ACC112 (cell line): ENCODE data around the gene DENND1A.
"Not testable (repeated sequence)": the region's sequence is repeated elsewhere in the genome, so short reads cannot be mapped to it uniquely, and the experiment has no call there.

Experiments
- H2AFZ ChIP-seq: fragments of 200-600 bp; sonication (generic); one replicate; pipeline ENCODE4 v1.6.0; 2017; ENCODE audit warnings: antibody characterized with exemption, low read length; ENCODE audit not compliant: unreplicated experiment
- H3K27ac ChIP-seq: fragments of 200-600 bp; sonication (generic); 2 replicates; pipeline ENCODE4 v1.5.1; 2014; ENCODE audit warnings: low read depth, mild to moderate bottlenecking, antibody characterized with exemption, low read length, moderate library complexity
- H3K27me3 ChIP-seq: fragments of 200-600 bp; sonication (generic); 2 replicates; pipeline ENCODE4 v1.6.1; 2014; ENCODE audit warnings: mild to moderate bottlenecking, antibody characterized with exemption, low read length, moderate library complexity, mixed read lengths; ENCODE audit not compliant: insufficient read depth
- H3K36me3 ChIP-seq: fragments of 200-600 bp; sonication (generic); 2 replicates; pipeline ENCODE4 v1.6.1; 2016; ENCODE audit warnings: mild to moderate bottlenecking, antibody characterized with exemption, low read length, moderate library complexity, mixed read lengths; ENCODE audit not compliant: insufficient read depth
- H3K4me1 ChIP-seq: fragments of 200-600 bp; sonication (generic); one replicate; pipeline ENCODE4 v1.6.1; 2016; ENCODE audit warnings: low read length, mixed read lengths; ENCODE audit not compliant: insufficient read depth, unreplicated experiment, control insufficient read depth
- H3K4me3 ChIP-seq: fragments of 200-600 bp; sonication (generic); 2 replicates; pipeline ENCODE4 v1.5.1; 2014; ENCODE audit warnings: mild to moderate bottlenecking, low read depth, low read length
- H3K79me2 ChIP-seq: fragments of 200-600 bp; sonication (generic); one replicate; pipeline ENCODE4 v1.6.0; 2016; ENCODE audit warnings: low read length; ENCODE audit not compliant: control insufficient read depth, unreplicated experiment, insufficient read depth

The DENND1A gene

GRCh38 chr9:123431581-123431980, 498.3 kb downstream of the DENND1A start:
- Histone ChIP-seq H3K27me3 (no peaks in the 10 kb centered on the region), H3K4me1 (no peaks in the 10 kb centered on the region), H3K4me3 (no peak overlapping the region), H3K27ac (no peak overlapping the region), H3K36me3 (no peaks in the 10 kb centered on the region; the same call in 1 of the 2 replicates), H3K79me2 (no peaks in the 10 kb centered on the region), H2AFZ (no peak overlapping the region)

GRCh38 chr9:123428450-123428849, 501.5 kb downstream of the DENND1A start:
- H3K79me2 ChIP-seq, H3K4me3 ChIP-seq, H2AFZ ChIP-seq, H3K36me3 ChIP-seq, H3K4me1 ChIP-seq, H3K27me3 ChIP-seq, H3K27ac ChIP-seq: not testable (repeated sequence)

GRCh38 chr9:123426406-123426805, 503.5 kb downstream of the DENND1A start:
- H3K79me2 ChIP-seq = no peaks in the 10 kb centered on the region
- no peaks in the 10 kb centered on the region; the same call in 1 of the 2 replicates for H3K36me3 ChIP-seq
- no peak overlapping the region for H2AFZ ChIP-seq
- no peaks in the 10 kb centered on the region for H3K4me1 ChIP-seq
- H3K27me3 ChIP-seq = no peaks in the 10 kb centered on the region
- H3K4me3 ChIP-seq = no peak overlapping the region
- H3K27ac ChIP-seq = no peak overlapping the region

GRCh38 chr9:123425836-123426365, 504.0 kb downstream of the DENND1A start:
- H3K4me1 ChIP-seq = no peaks in the 10 kb centered on the region
- no peak overlapping the region for H3K4me3 ChIP-seq
- no peaks in the 10 kb centered on the region; the same call in 1 of the 2 replicates for H3K36me3 ChIP-seq
- H3K79me2 ChIP-seq = no peaks in the 10 kb centered on the region
- no peaks in the 10 kb centered on the region for H3K27me3 ChIP-seq
- no peak overlapping the region for H3K27ac ChIP-seq
- no peak overlapping the region for H2AFZ ChIP-seq

- no peak overlapping the region for H3K4me3 ChIP-seq
- H3K36me3 ChIP-seq = no peaks in the 10 kb centered on the region; the same call in 1 of the 2 replicates
- no peaks in the 10 kb centered on the region for H3K27me3 ChIP-seq
- no peak overlapping the region for H3K27ac ChIP-seq
- H3K4me1 ChIP-seq = no peaks in the 10 kb centered on the region
- H2AFZ ChIP-seq = no peak overlapping the region
- no peaks in the 10 kb centered on the region for H3K79me2 ChIP-seq
Measured at GRCh38 chr9:123425261-123425821, 504.6 kb downstream of the DENND1A start.

GRCh38 chr9:123424552-123425225, 505.2 kb downstream of the DENND1A start:
- Histone ChIP-seq H3K4me1 (no peaks in the 10 kb centered on the region), H3K36me3 (no peaks in the 10 kb centered on the region; the same call in 1 of the 2 replicates), H3K4me3 (no peak overlapping the region), H2AFZ (no peak overlapping the region), H3K27ac (no peak overlapping the region), H3K27me3 (no peaks in the 10 kb centered on the region), H3K79me2 (no peaks in the 10 kb centered on the region)

- no peak overlapping the region for H3K4me3 ChIP-seq
- no peak overlapping the region for H2AFZ ChIP-seq
- H3K36me3 ChIP-seq = no peaks in the 10 kb centered on the region; the same call in 1 of the 2 replicates
- no peaks in the 10 kb centered on the region for H3K4me1 ChIP-seq
- no peak overlapping the region for H3K27ac ChIP-seq
- H3K27me3 ChIP-seq = no peaks in the 10 kb centered on the region
- no peaks in the 10 kb centered on the region for H3K79me2 ChIP-seq
Measured at GRCh38 chr9:123424131-123424530, 505.8 kb downstream of the DENND1A start.

- Histone ChIP-seq H2AFZ (no peak overlapping the region), H3K4me3 (no peak overlapping the region), H3K27ac (no peak overlapping the region), H3K4me1 (no peaks in the 10 kb centered on the region), H3K36me3 (no peaks in the 10 kb centered on the region), H3K27me3 (no peaks in the 10 kb centered on the region), H3K79me2 (no peaks in the 10 kb centered on the region)
Measured at GRCh38 chr9:123423311-123423640, 506.6 kb downstream of the DENND1A start.

GRCh38 chr9:123422635-123423310, 507.2 kb downstream of the DENND1A start:
- no peaks in the 10 kb centered on the region for H3K27me3 ChIP-seq
- no peak overlapping the region for H3K27ac ChIP-seq
- H3K79me2 ChIP-seq = no peaks in the 10 kb centered on the region
- H3K4me3 ChIP-seq = no peak overlapping the region
- H3K36me3 ChIP-seq = no peaks in the 10 kb centered on the region
- no peak overlapping the region for H2AFZ ChIP-seq
- no peaks in the 10 kb centered on the region for H3K4me1 ChIP-seq

- no peak overlapping the region for H3K27ac ChIP-seq
- no peaks in the 10 kb centered on the region for H3K4me1 ChIP-seq
- no peak overlapping the region for H3K4me3 ChIP-seq
- no peaks in the 10 kb centered on the region for H3K79me2 ChIP-seq
- H2AFZ ChIP-seq = no peak overlapping the region
- no peaks in the 10 kb centered on the region for H3K36me3 ChIP-seq
- no peaks in the 10 kb centered on the region for H3K27me3 ChIP-seq
Measured at GRCh38 chr9:123421801-123422455, 508.0 kb downstream of the DENND1A start.
